GM19328 (cell line): Measurements from ENCODE around the gene CFAP157.
"Not testable (repeated sequence)": the region's sequence is repeated elsewhere in the genome, so short reads cannot be mapped to it uniquely, and the experiment has no call there.

Experiments
- ATAC-seq: cut with Tn5 transposase; IDR thresholded peaks from one replicate; pipeline ENCODE4 v1.9.1; 2021; ENCODE audit warnings: mild to moderate bottlenecking, moderate library complexity; ENCODE audit not compliant: unreplicated experiment

The CFAP157 gene

DNA sequence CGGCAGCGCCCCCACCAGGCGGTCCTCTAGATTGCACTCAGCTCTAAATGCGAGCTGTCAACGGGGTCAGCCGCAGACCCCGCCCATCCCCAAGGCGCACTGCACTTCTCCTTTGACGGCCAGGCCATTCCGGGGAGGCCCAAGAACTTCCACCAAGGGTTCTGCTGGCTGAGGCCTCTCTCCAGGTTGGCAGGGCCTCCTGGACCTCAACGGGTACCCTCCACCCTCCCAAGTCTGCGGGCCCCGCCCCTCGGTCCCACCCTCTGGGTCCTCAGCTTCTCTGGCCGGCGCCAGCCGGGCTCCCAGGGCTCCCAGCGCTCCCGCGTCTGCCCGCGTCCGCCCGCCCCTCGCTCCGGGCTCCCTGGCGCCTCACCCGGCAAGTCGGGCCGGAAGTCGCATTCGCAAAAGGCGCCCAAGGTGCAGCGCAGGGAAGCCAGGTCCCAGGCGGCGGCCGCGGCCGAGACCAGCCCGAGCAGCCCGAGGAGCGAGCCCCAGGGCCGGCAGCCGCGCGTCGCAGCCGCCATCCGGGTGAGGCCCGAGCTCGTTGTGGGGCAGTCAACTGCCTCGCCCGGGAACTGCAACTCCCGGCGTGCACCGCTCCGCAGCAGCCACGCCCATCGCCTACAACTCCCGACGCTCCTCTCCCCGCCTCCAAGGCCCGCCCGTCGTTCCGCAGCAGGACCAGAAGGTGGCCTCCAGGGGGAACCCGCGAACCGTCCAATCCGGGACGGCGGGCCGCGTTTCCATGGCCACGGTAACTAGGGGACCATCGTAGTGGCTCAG is 28.1 kb downstream of the CFAP157 start, which contains the start of gene TOR2A:
TOR2A (minus strand) TSS at position 548 of the 783 bp plus-strand sequence; CDS start at position 524, 24 bp downstream.
- ATAC-seq = peak; percentile 87

DNA sequence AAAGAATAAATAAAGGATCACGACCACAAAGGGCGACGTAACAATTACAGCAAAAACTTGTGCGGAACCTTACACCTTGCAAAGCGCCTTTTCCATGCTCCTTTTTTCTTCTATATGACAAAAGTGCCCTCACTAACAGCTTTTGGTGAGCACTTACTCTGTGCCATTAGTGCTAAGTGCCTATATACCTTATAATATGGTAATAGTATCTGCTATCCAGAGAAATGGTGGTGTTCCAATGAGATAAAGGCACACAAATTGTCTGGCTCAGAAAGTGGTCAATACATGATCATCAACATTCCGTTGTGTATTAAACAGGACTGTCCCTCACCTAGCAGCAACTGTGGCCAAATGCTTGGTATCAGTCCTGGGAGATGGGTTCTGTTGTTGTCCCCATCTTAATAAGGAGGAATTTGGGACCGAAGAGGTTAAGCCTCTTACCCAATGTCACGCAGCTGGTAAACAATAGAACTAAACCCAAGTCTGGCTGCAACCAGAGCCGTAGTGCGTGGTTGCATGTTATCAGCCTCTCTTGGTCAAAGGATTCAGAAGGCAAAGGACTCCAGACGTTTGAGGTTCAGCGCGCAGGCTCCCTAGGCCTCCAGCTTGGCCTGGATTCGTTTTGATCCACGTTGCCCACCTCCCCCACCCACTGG is 28.9 kb downstream of the CFAP157 start:
- peak; percentile 13 for ATAC-seq

- ATAC-seq = no peak
Measured at GRCh38 chr9:127738666-127739065, 31.9 kb downstream of the CFAP157 start.

DNA sequence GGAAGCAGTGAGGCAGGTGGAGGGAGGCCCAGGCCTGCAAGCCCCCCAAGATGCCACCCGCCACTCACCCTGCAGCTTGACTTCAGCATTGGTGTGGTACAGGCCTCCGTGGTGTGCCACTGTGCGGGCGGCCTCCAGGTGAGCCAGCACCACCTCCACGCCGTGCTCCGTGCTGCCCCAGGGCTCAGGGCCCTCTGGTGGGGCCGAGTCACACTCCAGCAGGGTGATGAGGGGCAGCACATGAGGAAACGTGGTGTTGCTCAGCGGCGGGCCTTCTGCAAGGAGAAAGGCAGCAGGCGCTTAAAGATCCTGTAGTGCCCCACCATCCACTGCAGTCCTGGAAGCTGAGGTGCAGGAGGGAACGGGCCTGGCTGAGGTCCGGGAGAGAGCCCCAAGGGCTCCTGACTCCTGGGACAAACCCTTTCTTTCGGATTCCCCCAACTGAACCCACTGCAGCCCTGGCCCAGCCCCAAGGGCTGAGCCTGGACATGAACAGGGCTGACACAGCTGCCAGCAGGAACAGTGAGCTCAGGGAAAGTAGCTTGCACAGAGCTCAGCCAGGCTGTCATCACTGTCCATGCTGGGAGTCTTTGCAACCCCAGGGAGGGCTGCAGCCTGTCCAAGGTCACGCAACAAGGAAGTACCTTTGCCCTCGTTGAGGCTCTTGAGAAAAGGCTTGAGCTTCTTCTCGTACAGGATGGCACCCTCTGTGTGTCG is 33.0 kb downstream of the CFAP157 start:
- no peak for ATAC-seq

GRCh38 chr9:127741831-127742434 is 35.1 kb downstream of the CFAP157 start:
- ATAC-seq = no peak

- ATAC-seq = no peak
Measured at GRCh38 chr9:127742435-127743088, 35.8 kb downstream of the CFAP157 start.

DNA sequence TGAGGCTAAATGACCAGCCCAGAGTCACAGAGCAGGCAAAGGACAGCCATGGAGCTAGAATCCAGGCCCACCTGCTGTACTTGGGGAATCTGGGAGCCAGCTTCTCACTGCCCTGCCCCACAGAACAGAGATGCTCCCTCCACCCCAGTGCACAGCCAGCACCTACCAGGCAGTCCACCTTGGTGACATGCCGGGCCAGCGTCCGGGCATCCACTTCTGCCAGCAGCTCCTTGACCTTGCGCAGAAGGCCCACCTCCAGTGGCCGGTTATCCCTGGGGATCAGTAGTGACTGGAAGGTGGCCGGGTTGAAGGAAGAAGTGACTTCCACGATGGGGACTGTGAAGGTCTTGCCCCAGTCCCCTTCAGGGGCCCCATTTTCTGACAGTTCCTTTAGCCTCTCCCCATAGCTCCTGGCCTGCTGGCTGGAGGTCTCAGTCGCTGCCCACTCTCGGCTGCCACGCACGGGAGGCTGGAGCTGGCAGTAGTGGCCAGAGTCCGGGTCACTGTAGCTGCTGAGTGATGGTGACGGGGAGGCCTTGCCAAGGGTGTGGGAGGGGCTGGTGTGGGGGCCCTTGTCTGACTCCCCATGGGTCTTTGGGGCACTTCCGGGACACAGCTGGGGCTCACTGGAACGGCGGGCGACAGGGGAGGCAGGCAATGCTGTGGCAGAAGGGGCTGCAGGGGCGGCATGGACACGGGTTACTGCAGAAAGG is 37.8 kb downstream of the CFAP157 start:
- no peak for ATAC-seq

- no peak for ATAC-seq
Measured at GRCh38 chr9:127746959-127747569, 40.3 kb downstream of the CFAP157 start.

- no peak for ATAC-seq
Measured at GRCh38 chr9:127749090-127749787, 42.5 kb downstream of the CFAP157 start.

DNA sequence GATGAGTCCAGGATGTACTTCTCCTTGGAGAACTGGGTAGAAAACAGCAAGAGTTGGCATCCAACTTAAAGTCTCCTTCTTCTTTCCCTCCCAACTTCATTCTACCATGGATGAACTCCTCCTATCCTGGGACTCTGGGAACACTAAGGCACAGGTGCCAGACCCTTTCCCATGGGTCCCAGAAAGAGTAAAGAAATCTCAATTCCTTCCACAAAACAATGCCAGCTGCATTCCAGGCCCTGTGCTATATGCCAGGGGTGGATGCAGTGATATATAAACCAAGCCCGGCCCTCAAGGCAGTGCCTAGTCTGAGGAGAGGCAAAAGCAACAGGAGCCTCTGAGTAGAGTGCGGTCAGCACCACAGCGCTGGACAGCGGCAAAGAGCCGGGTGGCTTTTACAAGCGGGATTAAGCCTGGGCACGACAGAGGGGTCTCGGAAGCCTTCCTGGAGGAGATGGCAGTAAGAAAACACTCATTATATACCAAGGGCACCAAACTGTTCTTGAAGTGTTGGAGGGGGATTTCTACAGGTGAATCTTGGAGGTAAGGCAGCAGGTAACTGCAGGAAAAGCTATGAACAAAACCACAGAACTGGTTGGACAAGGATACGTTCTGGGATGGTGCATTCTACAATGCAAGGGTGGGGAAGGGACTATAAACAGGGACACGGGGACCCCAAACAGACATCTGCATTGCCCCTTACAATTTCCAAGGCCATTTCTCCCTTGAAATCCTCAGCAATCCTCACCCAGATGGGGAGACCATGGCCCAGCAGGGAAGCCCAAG is 44.7 kb downstream of the CFAP157 start:
- no peak for ATAC-seq

GRCh38 chr9:127753148-127753547 is 46.4 kb downstream of the CFAP157 start:
- no peak for ATAC-seq

- ATAC-seq = no peak
Measured at GRCh38 chr9:127753622-127754021, 46.8 kb downstream of the CFAP157 start.

GRCh38 chr9:127754099-127755060 is 47.6 kb downstream of the CFAP157 start:
- no peak for ATAC-seq

DNA sequence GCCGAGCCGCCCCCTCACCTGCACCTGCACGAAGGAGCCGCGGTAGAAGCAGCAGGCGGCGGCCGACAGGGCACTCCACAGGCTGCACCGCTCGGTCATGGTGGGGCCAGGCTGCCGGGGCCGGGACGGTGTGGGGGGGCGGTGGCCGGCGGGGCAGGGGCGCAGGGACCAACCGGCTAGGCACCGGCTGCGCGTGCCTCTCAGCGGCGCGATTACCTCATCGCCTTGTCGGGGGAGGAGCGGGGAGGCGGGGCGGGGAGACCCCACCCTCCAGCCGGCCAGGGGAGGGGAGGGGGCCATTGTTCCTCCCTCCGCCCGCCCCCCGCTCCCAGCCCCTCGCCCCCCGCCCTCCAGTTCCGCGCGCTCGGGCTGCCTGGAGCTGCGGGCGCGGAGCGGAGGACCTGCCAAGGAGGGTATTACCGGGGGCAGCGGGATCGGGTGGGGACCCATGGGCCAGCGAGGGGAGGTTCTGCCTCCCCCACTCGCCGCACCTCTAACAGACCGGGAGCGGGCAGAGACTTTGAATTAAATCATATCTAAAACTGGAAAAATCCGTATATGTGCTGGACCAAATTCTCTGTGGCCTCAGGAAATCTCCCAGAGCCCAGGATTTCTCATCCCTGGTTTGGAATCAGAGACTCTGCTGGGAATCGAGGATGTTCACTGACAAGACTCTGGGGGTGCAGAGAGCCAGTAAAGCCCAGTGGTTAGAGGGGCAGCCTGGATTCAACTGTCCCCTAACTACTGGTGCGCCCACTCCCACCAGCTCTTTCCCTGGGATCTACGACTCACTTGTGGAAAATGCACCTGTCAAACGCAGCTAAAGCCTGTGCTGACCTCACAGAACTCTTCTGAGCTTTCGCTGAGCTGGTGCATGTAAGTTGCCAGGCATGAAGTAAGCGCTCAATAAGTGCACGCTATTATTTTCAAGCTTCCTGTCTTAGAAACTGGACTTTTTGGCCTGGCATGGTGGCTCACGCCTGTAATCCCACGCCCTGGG is 48.6 kb downstream of the CFAP157 start:
- ATAC-seq = no peak

- ATAC-seq = no peak
Measured at GRCh38 chr9:127756233-127756632, 49.4 kb downstream of the CFAP157 start.

DNA sequence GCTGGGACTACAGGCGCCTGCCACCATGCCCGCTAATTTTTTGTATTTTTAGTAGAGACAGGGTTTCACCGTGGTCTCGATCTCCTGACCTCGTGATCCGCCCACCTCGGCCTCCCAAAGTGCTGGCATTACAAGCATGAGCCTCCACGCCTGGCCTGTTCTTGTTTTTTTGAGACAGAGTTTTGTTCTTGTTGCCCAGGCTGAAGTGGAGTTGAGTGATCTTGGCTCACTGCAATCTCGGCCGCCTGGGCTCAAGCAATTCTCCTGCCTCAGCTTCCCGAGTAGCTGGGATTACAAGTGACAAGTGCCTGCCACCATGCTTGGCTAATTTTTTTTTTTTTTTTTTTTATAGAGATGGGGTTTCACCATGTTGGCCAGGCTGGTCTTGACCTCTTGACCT is 50.0 kb downstream of the CFAP157 start:
- ATAC-seq = not testable (repeated sequence)
